SK-N-SH (cell line): ENCODE results near the gene NAPA. TPM values are rescaled to one million over a fixed set of nuclear protein-coding genes. Genes with fewer than 3 reads are reported as not detected.

Experiments used
- CTCF ChIA-PET: fragments of 300-600, 350-600 bp; formaldehyde crosslinking; extraction: SDS; loops from one replicate; lab custom pipeline; 2021; lab: Yijun Ruan, JAX
- POLR2A ChIA-PET: fragments of 350-600 bp; sonication (Branson Sonifier 250); formaldehyde crosslinking; extraction: SDS; loops from one replicate; lab custom pipeline; 2020; ENCODE audit warnings: antibody characterized with exemption, inconsistent platforms; lab: Yijun Ruan, JAX
- DNase-seq: peaks from one replicate; pipeline ENCODE4 v3.0.0; 2012
- H2AFZ ChIP-seq: fragments of 200-600 bp; sonication (generic); 2 replicates; pipeline ENCODE4 v1.8.1; 2016; ENCODE audit warnings: antibody characterized with exemption, mild to moderate bottlenecking, low read depth
- H3F3A ChIP-seq: fragments of 200-600 bp; sonication (generic); replicated peaks from 2 replicates; pipeline ENCODE3; 2016; ENCODE audit warnings: antibody characterized with exemption, mild to moderate bottlenecking; ENCODE audit not compliant: insufficient read depth
- H3K27ac ChIP-seq, 2 experiments: fragments of 200-500 bp in 1 of 2; fragments of 200-600 bp in 1 of 2; sonication (Bioruptor generic) in 1 of 2; sonication (generic), shearing (Covaris generic) in 1 of 2; 2 replicates each; pipeline versions ENCODE4 v1.5.1 to v1.6.1; 2014 to 2016; ENCODE audit warnings: low read depth in 2 of 2, inconsistent platforms in 1 of 2, low read length in 1 of 2, mild to moderate bottlenecking in 1 of 2, mixed read lengths in 1 of 2
- H3K27me3 ChIP-seq: fragments of 200-600 bp; sonication (generic), shearing (Covaris generic); 2 replicates; pipeline ENCODE4 v1.6.1; 2016; ENCODE audit warnings: mixed run types; ENCODE audit not compliant: insufficient read depth
- H3K36me3 ChIP-seq, 2 experiments: fragments of 200-500 bp in 1 of 2; fragments of 200-600 bp in 1 of 2; sonication (Bioruptor generic) in 1 of 2; sonication (generic) in 1 of 2; replicated peaks in 1 of 2; 2 replicates each; pipeline versions ENCODE3 to v1.5.1; 2014 to 2016; ENCODE audit warnings: low read length in 1 of 2, mild to moderate bottlenecking in 1 of 2; ENCODE audit not compliant: insufficient read depth in 2 of 2, control insufficient read depth in 1 of 2
- H3K4me1 ChIP-seq, 2 experiments: fragments of 200-500 bp in 1 of 2; fragments of 200-600 bp in 1 of 2; sonication (Bioruptor generic) in 1 of 2; sonication (generic), shearing (Covaris generic) in 1 of 2; 2 replicates each; pipeline versions ENCODE4 v1.5.1 to v1.6.1; 2014 to 2016; ENCODE audit warnings: low read depth in 1 of 2, low read length in 1 of 2, mixed run types in 1 of 2; ENCODE audit not compliant: insufficient read depth in 2 of 2, control insufficient read depth in 1 of 2
- H3K4me2 ChIP-seq: fragments of 200-600 bp; sonication (generic), shearing (Covaris generic); 2 replicates; pipeline ENCODE4 v1.6.1; 2017; ENCODE audit warnings: mixed run types
- H3K4me3 ChIP-seq, 2 experiments: fragments of 200-500 bp in 1 of 2; fragments of 200-600 bp in 1 of 2; sonication (Bioruptor generic) in 1 of 2; sonication (generic), shearing (Covaris generic) in 1 of 2; 2 replicates each; pipeline versions ENCODE4 v1.5.1 to v1.8.1; 2014 to 2016; ENCODE audit warnings: low read depth in 2 of 2, inconsistent platforms in 1 of 2, low read length in 1 of 2, mild to moderate bottlenecking in 1 of 2, mixed read lengths in 1 of 2, moderate library complexity in 1 of 2
- H3K79me2 ChIP-seq: fragments of 200-600 bp; sonication (generic); 2 replicates; pipeline ENCODE4 v1.8.1; 2017; ENCODE audit warnings: mild to moderate bottlenecking; ENCODE audit not compliant: insufficient read depth
- H3K9ac ChIP-seq: fragments of 200-600 bp; sonication (generic); 2 replicates; pipeline ENCODE4 v1.6.1; 2017; ENCODE audit warnings: mixed run types
- H3K9me2 ChIP-seq: fragments of 200-600 bp; sonication (generic); 2 replicates; pipeline ENCODE4 v1.6.1; 2017; ENCODE audit warnings: mixed run types
- H3K9me3 ChIP-seq: fragments of 200-600 bp; sonication (generic); 2 replicates; pipeline ENCODE4 v1.6.1; 2017; ENCODE audit warnings: mixed run types, mild to moderate bottlenecking, moderate library complexity
- H4K20me1 ChIP-seq: fragments of 200-600 bp; sonication (generic); 2 replicates; pipeline ENCODE4 v1.6.1; 2017; ENCODE audit warnings: mild to moderate bottlenecking, mixed run types; ENCODE audit not compliant: insufficient read depth
- ELF1 ChIP-seq: IDR thresholded peaks from 2 replicates; pipeline ENCODE4 v1.4.0; 2012
- GABPA ChIP-seq: IDR thresholded peaks from 2 replicates; pipeline ENCODE4 v1.4.0; 2012; ENCODE audit warnings: low read depth, mild to moderate bottlenecking
- NRF1 ChIP-seq: IDR thresholded peaks from 2 replicates; pipeline ENCODE4 v1.6.1; 2012; ENCODE audit warnings: low read depth, mild to moderate bottlenecking, low read length
- POLR2AphosphoS5 ChIP-seq: IDR thresholded peaks from 2 replicates; pipeline ENCODE4 v1.6.1; 2012; ENCODE audit warnings: low read depth, low read length
- RCOR1 ChIP-seq: fragments of 150-350 bp; IDR thresholded peaks from 2 replicates; pipeline ENCODE4 v1.6.1; 2017; ENCODE audit warnings: antibody characterized with exemption, low read length
- TEAD4 ChIP-seq: IDR thresholded peaks from 2 replicates; pipeline ENCODE4 v1.4.0; 2012; ENCODE audit warnings: mild to moderate bottlenecking, borderline replicate concordance; ENCODE audit not compliant: insufficient read depth
- YY1 ChIP-seq: IDR thresholded peaks from 2 replicates; pipeline ENCODE4 v1.4.0; 2012; ENCODE audit warnings: low read depth, mild to moderate bottlenecking
- WGBS: methylation state at CpG from one replicate; pipeline ENCODE4 v1.1.6; 2017; ENCODE audit warnings: low lambda C conversion rate; 5-methylcytosine and 5-hydroxymethylcytosine counted together
- polyA plus RNA-seq, 3 experiments: library from polyadenylated mRNA; depleted of rRNA; stranded (reverse); fragments of >200 nt; gene quantifications; 2 replicates each; pipeline ENCODE4 v1.2.3, GENCODE V29; 2012
- TF ChIP-seq, protein P1 (sequence below): fragments of 150-350 bp; IDR thresholded peaks from 2 replicates; pipeline ENCODE4 v1.6.1; 2016; ENCODE audit warnings: mild to moderate bottlenecking, low read depth, low read length

Gene NAPA
- polyA plus RNA-seq, 1 of the 3 experiments (the other 2 are of a cell fraction): 84.1 TPM

DNA sequence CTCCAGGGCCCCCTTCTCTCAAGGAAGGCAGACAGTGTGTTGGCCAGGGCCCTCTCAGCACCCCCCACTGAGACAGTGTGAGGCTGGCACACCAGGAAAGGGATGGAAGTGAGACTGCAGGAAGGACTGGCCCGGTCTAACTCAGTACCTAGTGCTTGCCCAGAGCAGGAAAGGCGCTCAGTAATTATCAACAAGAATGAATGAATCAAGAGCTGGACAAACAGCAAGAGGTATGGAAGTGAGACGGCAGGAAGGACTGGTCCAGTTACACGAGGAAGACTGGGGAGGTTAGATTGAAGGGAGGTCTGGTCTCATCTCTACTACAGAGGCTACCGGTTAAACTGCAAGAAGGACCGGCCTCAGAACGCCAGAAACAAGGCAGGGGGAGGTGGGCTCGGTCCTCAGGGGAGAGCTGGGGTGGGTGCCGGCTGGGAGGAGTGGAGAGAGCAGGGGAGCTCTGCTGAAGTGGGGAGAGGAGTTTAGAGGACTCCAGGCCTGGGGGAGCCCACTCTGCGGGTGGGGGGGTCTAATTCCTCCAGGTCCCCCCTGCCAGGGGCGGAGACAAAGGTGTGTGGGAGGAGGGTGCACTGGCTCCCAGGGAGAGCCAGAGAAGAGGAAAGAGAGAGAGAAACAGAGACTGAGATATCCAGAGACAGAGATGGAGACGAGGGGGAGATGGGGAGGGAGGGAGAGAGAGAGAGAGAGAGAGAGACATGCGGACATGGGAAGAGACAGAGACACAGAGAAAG lies 44.2 kb downstream of the NAPA start:
- TF ChIP-seq TEAD4: no peak
- Histone ChIP-seq H3K79me2 (no peaks in the 10 kb centered on the region), H3K27ac (no peak overlapping the region), H3K36me3 (no peaks in the 10 kb centered on the region), H3F3A (peaks cover 3% of the 10 kb centered on the region), H3K4me2 (no peak overlapping the region), H2AFZ (no peak overlapping the region), H4K20me1 (no peaks in the 10 kb centered on the region), H3K4me1 (peaks cover 0 to 18% of the 10 kb centered on the region in 2 experiments; a peak in 1 of 4 replicates), H3K9me2 (no peaks in the 10 kb centered on the region), H3K9me3 (no peaks in the 10 kb centered on the region), H3K27me3 (peaks cover 6% of the 10 kb centered on the region; the same call in 1 of the 2 replicates), H3K9ac (no peak overlapping the region), H3K4me3 (peak overlapping the region in 1 of 2 experiments; percentile 49; a peak in 1 of 4 replicates)
- 23% methylated on average over 13 of the region's 13 CpGs for WGBS
- POLR2A ChIA-PET: no interaction called here
- CTCF ChIA-PET: interaction anchor here (1.2 to 6.7 kb wide), 3 partner anchors 13 to 45 kb away, joined by 3 to 47 read pairs (median 14); partner anchors contain the start of gene KPTN
- no peak for DNase-seq

DNA sequence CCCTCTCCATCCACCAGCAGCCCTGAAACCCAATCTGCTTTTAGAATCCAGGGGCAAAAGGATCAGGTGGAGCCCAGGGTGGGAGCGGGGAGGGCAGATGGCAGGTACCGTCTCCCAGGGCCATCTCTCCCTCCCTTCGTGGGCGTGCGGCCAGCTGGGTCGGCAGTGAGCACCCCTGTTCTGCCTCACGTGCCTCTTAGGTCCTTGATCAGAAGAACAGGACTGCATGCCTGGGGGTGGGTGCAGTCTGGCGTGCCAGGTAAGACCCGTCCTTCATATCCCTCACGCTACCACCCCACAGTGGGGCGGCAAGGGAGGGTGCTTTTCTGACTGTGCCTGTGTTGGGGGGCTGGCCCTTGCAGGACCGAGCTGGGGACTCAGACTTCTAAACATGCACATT lies 45.1 kb downstream of the NAPA start:
- no peak for DNase-seq
- peaks cover 0 to 18% of the 10 kb centered on the region in 2 experiments; a peak in 1 of 4 replicates for H3K4me1 ChIP-seq
- no peak overlapping the region for H3K4me2 ChIP-seq
- 51% methylated on average over 10 of the region's 12 CpGs for WGBS
- H3K4me3 ChIP-seq: no peak overlapping the region
- ChIA-PET CTCF (interaction anchor here (1.2 to 6.7 kb wide), 3 partner anchors 14 to 46 kb away, joined by 3 to 47 read pairs (median 14); partner anchors contain the start of gene KPTN), POLR2A (no interaction called here)
- H3K9ac ChIP-seq: no peak overlapping the region
- no peaks in the 10 kb centered on the region for H3K9me3 ChIP-seq
- H3K79me2 ChIP-seq: no peaks in the 10 kb centered on the region
- TF ChIP-seq ELF1 (no peak), GABPA (no peak), YY1 (no peak), NRF1 (no peak), RCOR1 (no peak)
- TF ChIP-seq, protein P1, sequence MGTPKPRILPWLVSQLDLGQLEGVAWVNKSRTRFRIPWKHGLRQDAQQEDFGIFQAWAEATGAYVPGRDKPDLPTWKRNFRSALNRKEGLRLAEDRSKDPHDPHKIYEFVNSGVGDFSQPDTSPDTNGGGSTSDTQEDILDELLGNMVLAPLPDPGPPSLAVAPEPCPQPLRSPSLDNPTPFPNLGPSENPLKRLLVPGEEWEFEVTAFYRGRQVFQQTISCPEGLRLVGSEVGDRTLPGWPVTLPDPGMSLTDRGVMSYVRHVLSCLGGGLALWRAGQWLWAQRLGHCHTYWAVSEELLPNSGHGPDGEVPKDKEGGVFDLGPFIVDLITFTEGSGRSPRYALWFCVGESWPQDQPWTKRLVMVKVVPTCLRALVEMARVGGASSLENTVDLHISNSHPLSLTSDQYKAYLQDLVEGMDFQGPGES: no peak
- H4K20me1 ChIP-seq: no peaks in the 10 kb centered on the region
- H3K27ac ChIP-seq: no peak overlapping the region
- no peaks in the 10 kb centered on the region for H3K9me2 ChIP-seq
- H3K27me3 ChIP-seq: peaks cover 6% of the 10 kb centered on the region; the same call in 1 of the 2 replicates
- no peak overlapping the region for H2AFZ ChIP-seq
- no peaks in the 10 kb centered on the region for H3K36me3 ChIP-seq
- H3F3A ChIP-seq: peaks cover 3% of the 10 kb centered on the region

DNA sequence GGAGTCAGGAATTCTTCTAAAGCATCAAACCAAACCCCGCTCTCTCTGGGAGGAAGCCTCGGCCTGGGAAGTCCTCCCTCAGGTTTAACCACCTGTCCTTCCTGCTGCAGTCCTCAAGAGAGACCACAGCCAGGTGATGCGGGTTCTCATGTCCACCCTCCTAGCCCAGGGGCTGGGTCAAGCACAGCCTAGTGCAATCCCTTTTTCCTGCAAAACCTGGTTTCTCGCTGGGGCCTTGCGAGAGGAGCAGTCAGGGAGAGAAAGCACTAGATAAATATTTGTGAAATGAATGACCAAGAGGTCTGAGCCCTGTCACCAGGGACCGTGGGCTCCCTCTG lies 45.5 kb downstream of the NAPA start:
- Histone ChIP-seq H3K79me2 (no peaks in the 10 kb centered on the region), H4K20me1 (no peaks in the 10 kb centered on the region), H3K9me2 (no peaks in the 10 kb centered on the region), H3K9me3 (no peaks in the 10 kb centered on the region), H2AFZ (no peak overlapping the region), H3K4me1 (peaks cover 0 to 18% of the 10 kb centered on the region in 2 experiments; a peak in 1 of 4 replicates)
- no peak for DNase-seq
- CTCF ChIA-PET: interaction anchor here (1.2 to 6.7 kb wide), 4 partner anchors 14 to 46 kb away, joined by 3 to 47 read pairs (median 10); partner anchors contain the start of gene KPTN
- no peak for TF ChIP-seq POLR2AphosphoS5
- TF ChIP-seq, all 33 proteins: peak for 0
- no peak overlapping the region for H3K27ac ChIP-seq
- H3K27me3 ChIP-seq: peaks cover 6% of the 10 kb centered on the region; the same call in 1 of the 2 replicates
- no peak overlapping the region for H3K4me2 ChIP-seq
- H3K4me3 ChIP-seq: no peak overlapping the region
- no peaks in the 10 kb centered on the region for H3K36me3 ChIP-seq
- peaks cover 3% of the 10 kb centered on the region for H3F3A ChIP-seq
- 48% methylated on average over 3 of the region's 6 CpGs for WGBS
- POLR2A ChIA-PET: no interaction called here
- H3K9ac ChIP-seq: no peak overlapping the region
